ENCODE data around the gene NOTCH1. TPM values are rescaled to one million over a fixed set of nuclear protein-coding genes. Genes with fewer than 3 reads are reported as not detected.
A peak's percentile ranks its signal among the peaks of the same experiment; 100 is the strongest.

The NOTCH1 gene
- total and polyA plus RNA-seq, 11 donors, result 8.0 to 47.3 (median 20.3) TPM

DNA sequence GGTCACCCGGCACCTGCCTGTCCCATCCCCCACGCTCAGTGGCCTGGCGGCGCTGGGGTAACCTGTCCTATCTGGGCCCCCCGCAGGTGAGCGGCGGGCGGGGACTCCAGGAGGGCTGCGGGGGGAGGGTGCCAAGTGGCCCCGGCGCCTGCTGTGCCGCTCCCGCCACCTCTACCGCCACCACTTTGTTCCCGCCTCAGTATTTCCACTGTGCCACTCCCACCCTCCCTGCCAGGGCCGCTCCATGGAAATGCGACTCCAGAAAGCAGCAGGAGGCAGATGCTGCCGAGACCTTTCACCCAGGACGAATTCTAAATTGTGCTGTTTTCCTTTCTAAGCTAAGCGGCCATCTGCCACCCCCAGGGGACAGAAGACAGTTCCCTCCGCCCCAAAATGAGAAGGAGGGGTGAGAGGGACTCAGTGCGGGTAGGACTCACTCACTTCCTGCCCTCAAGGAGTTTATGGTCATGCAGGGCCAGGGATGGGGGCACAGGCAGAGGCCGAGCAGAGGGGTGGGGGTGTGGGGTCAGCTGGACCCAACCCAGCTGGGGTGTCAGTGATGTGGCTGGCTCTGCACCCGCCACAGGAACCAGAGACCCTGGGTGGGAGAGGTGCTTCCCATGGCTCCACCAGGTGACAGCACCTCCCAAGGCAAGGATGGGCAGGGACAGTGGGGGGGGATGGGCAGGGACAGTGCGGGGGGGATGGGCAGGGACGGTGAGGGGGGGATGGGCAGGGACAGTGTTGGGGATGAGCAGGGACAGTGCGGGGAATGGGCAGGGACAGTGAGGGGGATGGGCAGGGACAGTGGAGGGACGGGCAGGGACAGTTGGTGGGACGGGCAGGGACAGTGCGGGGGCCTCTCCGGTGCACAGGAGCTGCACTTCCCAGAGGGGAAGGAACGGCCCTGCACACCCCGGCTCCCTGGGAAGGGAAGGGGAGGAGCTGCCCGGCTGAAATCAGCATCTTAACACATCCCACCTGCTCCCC is 17.8 kb downstream of the NOTCH1 start:
- TF ChIP-seq POLR2A (IDR thresholded peaks at IDR 0.05) (no peak), CTCF (IDR thresholded peaks at IDR 0.05) (no peak)
- no peak for ATAC-seq
- Histone ChIP-seq H3K4me1 (peaks cover 26 to 92% (median 74%) of the 10 kb centered on the region in 12 donors), H3K36me3 (peaks cover 0 to 17% (median 6%) of the 10 kb centered on the region in 9 donors), H3K9me3 (no peaks in the 10 kb centered on the region), H3K27me3 (no peaks in the 10 kb centered on the region), H3K27ac (peak overlapping the region; percentile 30 to 85 (median 76)), H3K4me3 (no peak overlapping the region)
- intact Hi-C loops (cut with DNase I), result loop anchor here in 1 of 10 donors (1.0 kb wide), 1 partner anchor 16 kb away; no protein-coding TSS in a partner anchor
- no peak for DNase-seq
- 56 to 68% (median 65%) methylated on average over 26 to 34 of the region's 34 CpGs for WGBS, 4 donors

- DNase-seq (no peak), ATAC-seq (no peak)
- peak overlapping the region in 4 of 12 donors; percentile 1 to 28 (median 12) for H3K4me3 ChIP-seq
- peaks cover 20 to 90% (median 65%) of the 10 kb centered on the region in 12 donors for H3K4me1 ChIP-seq
- peaks cover 0 to 24% (median 15%) of the 10 kb centered on the region in 9 donors for H3K36me3 ChIP-seq
- no peaks in the 10 kb centered on the region for H3K27me3 ChIP-seq
- H3K27ac ChIP-seq, result peak overlapping the region in 11 of 12 donors; percentile 56 to 85 (median 73)
- WGBS, 4 donors, result 77 to 87% (median 86%) methylated on average over 14 to 20 of the region's 20 CpGs
- intact Hi-C loops (cut with DNase I), result loop anchor here in 1 of 10 donors (1.0 kb wide), 1 partner anchor 15 kb away; no protein-coding TSS in a partner anchor
- no peaks in the 10 kb centered on the region for H3K9me3 ChIP-seq
- TF ChIP-seq POLR2A (IDR thresholded peaks at IDR 0.05) (no peak), CTCF (IDR thresholded peaks at IDR 0.05) (no peak)
Measured at GRCh38 chr9:136527131-136527530, 18.7 kb downstream of the NOTCH1 start.

DNA sequence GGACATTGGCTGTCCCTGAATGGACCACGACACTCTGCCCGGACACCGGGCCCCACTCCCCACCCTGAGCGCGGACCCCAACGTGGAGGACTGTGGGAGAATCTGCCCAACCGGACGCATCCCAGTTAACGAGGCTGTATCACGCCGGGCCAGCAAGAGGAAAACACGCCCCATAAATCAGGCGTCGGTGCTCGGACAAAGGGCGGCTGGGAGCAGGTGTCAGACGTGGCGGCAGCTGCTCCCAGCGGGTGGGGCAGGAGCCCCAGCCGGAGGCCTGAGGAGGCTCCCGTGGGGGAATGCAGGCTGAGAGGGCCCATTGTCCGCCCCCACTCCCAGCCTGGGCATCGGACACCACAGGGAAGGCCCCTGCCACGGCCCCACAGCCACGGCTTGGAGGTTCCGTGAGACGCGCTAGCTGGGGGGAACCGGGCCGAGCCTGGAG is 19.2 kb downstream of the NOTCH1 start:
- TF ChIP-seq CTCF (IDR thresholded peaks at IDR 0.05) (no peak), POLR2A (IDR thresholded peaks at IDR 0.05) (no peak)
- Histone ChIP-seq H3K36me3 (peaks cover 0 to 25% (median 16%) of the 10 kb centered on the region in 9 donors), H3K4me3 (peak overlapping the region in 7 of 12 donors; percentile 1 to 28 (median 9)), H3K4me1 (peaks cover 15 to 86% (median 61%) of the 10 kb centered on the region in 12 donors), H3K9me3 (no peaks in the 10 kb centered on the region), H3K27ac (peak overlapping the region in 11 of 12 donors; percentile 56 to 85 (median 75)), H3K27me3 (no peaks in the 10 kb centered on the region)
- peak; percentile 17 to 33 (median 22) for ATAC-seq
- DNase-seq, result peak in 2 of 5 donors; percentile 47 to 56
- intact Hi-C loops (cut with DNase I), result loop anchor here in 1 of 10 donors (1.0 kb wide), 1 partner anchor 14 kb away; no protein-coding TSS in a partner anchor
- WGBS, 4 donors, result 51 to 80% (median 62%) methylated on average over 14 to 30 of the region's 30 CpGs
